LNCAP (cell line): ENCODE data around the gene USP38.

Experiments
- CTCF ChIP-seq: fragments of 450-650 bp; IDR thresholded peaks from 2 replicates; pipeline ENCODE4 v1.5.1; 2017; ENCODE audit warnings: mild to moderate bottlenecking

USP38 gene

GRCh38 chr4:143254491-143255226 lies 69.9 kb downstream of the USP38 start:
- no peak for TF ChIP-seq CTCF

DNA sequence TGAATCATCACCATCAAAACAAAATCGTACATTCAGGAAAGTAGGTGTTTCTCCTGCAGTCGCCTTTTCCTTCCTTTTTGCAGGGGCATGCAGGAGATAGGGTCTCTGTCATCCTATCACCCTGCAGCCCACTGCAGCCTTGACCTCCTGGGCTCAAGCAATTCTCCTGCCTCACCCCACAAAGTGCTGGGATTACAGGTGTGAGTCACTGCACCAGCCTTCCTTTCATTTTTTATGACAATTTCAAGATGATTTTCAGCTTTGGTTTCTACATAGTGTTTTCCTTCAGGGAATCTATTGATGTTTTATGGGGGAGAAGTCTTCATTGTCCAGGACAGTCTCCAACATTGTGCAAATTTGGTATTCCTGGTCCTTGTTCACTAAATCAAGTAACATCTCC lies 71.7 kb downstream of the USP38 start:
- TF ChIP-seq CTCF: no peak

- no peak for TF ChIP-seq CTCF
These were observed 72.6 kb downstream of the USP38 start for GRCh38 chr4:143257356-143257755.

- no peak for TF ChIP-seq CTCF
These were observed 76.0 kb downstream of the USP38 start for GRCh38 chr4:143260750-143261149.

GRCh38 chr4:143262838-143263237 lies 78.1 kb downstream of the USP38 start:
- no peak for TF ChIP-seq CTCF

- TF ChIP-seq CTCF: no peak
These were observed 85.6 kb downstream of the USP38 start for GRCh38 chr4:143270256-143270838.
